SK-N-SH (cell line): ENCODE data around the gene RAB11B.

Source experiments
- CTCF ChIP-seq: fragments of 200-600 bp; sonication (generic); IDR thresholded peaks from 2 replicates; pipeline ENCODE4 v1.6.1; 2017; ENCODE audit warnings: antibody characterized with exemption, mild to moderate bottlenecking, moderate library complexity
- RAD21 ChIP-seq: IDR thresholded peaks from 2 replicates; pipeline ENCODE4 v1.6.1; 2012; ENCODE audit warnings: mild to moderate bottlenecking, low read length
- RCOR1 ChIP-seq: fragments of 150-350 bp; IDR thresholded peaks from 2 replicates; pipeline ENCODE4 v1.6.1; 2017; ENCODE audit warnings: antibody characterized with exemption, low read length
- SMC3 ChIP-seq: IDR thresholded peaks from 2 replicates; pipeline ENCODE4 v1.6.1; 2012; ENCODE audit warnings: low read depth, low read length, improper control_type of control experiment

- no peak for TF ChIP-seq RAD21
- TF ChIP-seq CTCF, result no peak
- no peak for TF ChIP-seq RCOR1
- TF ChIP-seq SMC3, result no peak
These were observed 6.0 kb downstream of the RAB11B start for GRCh38 chr19:8396185-8396562.
